LNCaP clone FGC (cell line): ENCODE results near the gene GGN.

Experiments used
- DNase-seq: peaks from one replicate; pipeline ENCODE4 v3.0.0-alpha.2; 2011; ENCODE audit warnings: low read depth
- H3K4me3 ChIP-seq: 2 replicates; pipeline ENCODE4 v1.5.1; 2011; ENCODE audit warnings: mild to moderate bottlenecking, low read depth, low read length, control low read depth
- TF ChIP-seq, protein P1 (sequence below): IDR thresholded peaks from 2 replicates; pipeline ENCODE4 v1.5.1; 2012; ENCODE audit warnings: mild to moderate bottlenecking; ENCODE audit not compliant: control insufficient read depth, insufficient read depth; ENCODE audit errors: extremely low read depth

GGN gene

DNA sequence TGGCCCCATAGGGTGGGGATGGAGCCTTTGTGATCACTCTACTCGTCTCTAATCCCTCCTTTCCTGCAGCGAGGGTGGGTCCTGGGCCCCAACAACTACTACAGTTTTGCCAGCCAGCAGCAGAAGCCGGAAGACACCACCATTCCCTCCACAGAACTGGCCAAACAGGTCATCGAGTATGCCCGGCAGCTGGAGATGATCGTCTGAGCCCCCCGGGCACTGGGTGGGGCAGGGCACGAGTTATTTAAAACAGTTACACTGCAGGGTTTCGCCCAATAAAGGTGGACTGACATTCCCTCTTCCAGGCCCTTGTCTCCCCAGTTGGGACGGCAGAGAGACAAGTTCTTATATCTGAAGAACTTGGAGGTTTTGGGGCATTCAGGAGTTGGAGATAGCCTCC is 4.7 kb downstream of the GGN start:
- TF ChIP-seq, protein P1, sequence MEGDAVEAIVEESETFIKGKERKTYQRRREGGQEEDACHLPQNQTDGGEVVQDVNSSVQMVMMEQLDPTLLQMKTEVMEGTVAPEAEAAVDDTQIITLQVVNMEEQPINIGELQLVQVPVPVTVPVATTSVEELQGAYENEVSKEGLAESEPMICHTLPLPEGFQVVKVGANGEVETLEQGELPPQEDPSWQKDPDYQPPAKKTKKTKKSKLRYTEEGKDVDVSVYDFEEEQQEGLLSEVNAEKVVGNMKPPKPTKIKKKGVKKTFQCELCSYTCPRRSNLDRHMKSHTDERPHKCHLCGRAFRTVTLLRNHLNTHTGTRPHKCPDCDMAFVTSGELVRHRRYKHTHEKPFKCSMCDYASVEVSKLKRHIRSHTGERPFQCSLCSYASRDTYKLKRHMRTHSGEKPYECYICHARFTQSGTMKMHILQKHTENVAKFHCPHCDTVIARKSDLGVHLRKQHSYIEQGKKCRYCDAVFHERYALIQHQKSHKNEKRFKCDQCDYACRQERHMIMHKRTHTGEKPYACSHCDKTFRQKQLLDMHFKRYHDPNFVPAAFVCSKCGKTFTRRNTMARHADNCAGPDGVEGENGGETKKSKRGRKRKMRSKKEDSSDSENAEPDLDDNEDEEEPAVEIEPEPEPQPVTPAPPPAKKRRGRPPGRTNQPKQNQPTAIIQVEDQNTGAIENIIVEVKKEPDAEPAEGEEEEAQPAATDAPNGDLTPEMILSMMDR: no peak
- H3K4me3 ChIP-seq: no peak overlapping the region
- no peak for DNase-seq

DNA sequence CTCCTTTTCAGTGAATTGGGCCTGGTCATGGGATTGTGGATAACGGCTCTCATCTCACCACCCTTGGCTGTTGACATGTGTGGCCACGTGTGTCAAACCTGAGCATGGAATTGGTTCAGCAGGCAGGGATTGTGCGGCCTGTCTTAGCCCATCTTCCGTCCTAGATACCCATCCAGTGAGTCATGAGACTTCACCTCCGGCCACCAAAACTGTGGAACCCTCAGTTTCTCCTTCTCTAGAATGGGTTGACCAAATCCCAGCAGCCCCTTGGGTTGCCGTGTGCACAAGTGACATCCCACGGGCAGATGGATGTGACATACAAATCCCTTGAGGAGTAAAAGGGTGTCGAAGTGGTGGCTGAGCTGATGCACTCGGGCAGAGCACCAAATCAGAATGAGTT is 6.7 kb downstream of the GGN start:
- H3K4me3 ChIP-seq: no peak overlapping the region
- no peak for DNase-seq
- TF ChIP-seq, protein P1: no peak

DNA sequence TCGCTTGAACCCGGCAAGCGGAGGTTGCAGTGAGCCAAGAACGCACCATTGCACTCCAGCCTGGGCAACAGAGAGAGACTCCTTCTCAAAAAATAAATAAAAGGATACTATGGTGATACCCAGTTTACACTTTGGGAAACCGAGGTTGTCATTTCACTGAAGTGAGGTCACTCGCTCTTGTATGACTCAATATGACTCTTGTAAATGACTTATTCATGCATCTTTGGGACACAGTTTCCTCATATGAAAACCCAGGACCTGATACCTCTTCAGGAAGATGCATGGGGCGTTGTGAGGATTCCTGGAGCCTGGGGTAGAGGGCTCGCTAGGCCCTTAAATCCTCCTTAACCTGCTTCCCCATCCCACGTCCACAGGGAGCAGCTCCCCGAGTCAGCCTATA is 9.0 kb downstream of the GGN start:
- TF ChIP-seq, protein P1: no peak
- DNase-seq: no peak
- H3K4me3 ChIP-seq: no peak overlapping the region

DNA sequence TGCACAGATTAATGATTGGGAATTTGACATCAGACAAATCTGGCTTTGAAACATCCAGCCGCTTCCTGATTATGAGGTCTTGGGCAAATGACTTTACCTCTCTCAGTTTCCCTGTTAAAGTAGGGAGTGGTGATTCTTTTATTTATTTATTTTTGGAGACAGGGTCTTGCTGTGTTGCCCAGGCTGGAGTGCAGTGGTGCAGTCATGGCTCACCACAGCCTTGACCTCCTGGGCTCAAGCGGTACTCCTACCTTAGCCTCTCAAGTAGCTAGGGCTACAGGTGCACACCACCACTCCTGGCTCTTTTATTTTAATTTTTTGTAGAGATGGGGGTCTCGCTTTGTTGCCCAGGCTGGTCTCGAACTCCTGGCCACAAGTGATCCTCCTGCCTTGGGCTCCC is 10.8 kb downstream of the GGN start:
- DNase-seq: no peak
- H3K4me3 ChIP-seq: no peak overlapping the region
- TF ChIP-seq, protein P1: no peak

DNA sequence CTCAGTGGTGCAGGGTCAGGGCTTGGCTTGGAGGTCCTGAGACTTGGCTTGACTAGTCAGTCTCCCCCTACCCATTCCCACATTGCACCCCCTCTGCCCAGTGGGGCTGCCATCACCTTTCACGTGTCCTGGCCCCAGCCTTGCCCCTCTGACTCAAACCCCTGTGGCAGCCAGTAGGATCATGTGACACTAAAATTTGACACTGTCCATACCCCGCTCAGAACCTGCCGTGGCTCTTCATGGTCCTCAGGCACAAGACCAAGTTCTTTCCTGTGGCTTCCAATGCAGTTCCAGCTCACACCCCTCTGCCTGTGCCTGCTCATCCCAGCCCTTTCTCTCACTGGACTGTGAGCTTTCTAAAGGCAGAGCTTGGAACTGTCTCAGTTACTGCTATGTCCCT is 11.3 kb downstream of the GGN start:
- H3K4me3 ChIP-seq: peak overlapping the region; percentile 99
- no peak for DNase-seq

DNA sequence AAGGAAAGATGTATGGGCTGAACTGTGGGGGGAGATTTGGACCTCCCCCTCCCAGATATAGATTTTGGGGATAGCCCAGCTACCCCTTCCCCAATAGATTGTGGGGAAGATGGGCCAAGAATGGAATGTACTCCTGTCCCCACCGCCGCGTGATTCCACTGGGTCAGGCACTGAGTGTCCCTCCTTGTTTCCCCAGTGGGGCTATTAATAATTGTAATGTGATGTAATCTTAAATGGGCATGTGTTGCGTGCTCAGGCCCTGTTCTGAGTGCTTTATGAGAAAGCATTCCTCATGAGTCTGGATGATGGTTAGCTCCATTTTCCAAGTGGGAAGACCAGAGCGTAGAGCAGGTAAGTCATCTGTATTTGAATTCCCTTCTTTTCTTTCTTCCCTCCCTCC is 12.1 kb downstream of the GGN start:
- peak; percentile 69 for DNase-seq

More for the DNA sequence above, 11.3 kb downstream of the GGN start:
- TF ChIP-seq, protein P1: no peak

DNA sequence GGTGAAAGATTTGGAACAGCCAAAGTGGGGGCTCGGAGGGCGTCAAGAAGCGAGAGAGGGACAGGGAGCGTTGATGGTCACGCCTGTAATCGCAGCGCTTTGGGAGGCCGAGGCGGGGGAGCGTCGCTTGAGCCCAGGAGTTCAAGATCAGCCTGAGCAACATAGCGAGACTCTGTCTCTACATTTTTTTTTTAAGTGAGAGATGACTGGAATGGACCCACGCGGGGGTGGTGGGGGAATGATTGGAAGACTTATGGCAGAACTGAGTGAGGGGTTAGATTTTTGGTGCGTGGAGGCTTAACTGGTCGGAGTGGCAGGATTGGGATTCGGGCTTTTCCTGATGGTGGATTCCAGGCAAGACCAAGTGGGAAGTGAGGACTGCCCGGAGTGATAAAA is 12.7 kb downstream of the GGN start:
- no peak for DNase-seq
- peak overlapping the region; percentile 99 for H3K4me3 ChIP-seq
- TF ChIP-seq, protein P1: no peak

More for the DNA sequence above, 12.1 kb downstream of the GGN start:
- TF ChIP-seq, protein P1: no peak
- peak overlapping the region; percentile 99 for H3K4me3 ChIP-seq
